ENCODE measurements around the gene RREB1.

- TF ChIP-seq, protein P1, sequence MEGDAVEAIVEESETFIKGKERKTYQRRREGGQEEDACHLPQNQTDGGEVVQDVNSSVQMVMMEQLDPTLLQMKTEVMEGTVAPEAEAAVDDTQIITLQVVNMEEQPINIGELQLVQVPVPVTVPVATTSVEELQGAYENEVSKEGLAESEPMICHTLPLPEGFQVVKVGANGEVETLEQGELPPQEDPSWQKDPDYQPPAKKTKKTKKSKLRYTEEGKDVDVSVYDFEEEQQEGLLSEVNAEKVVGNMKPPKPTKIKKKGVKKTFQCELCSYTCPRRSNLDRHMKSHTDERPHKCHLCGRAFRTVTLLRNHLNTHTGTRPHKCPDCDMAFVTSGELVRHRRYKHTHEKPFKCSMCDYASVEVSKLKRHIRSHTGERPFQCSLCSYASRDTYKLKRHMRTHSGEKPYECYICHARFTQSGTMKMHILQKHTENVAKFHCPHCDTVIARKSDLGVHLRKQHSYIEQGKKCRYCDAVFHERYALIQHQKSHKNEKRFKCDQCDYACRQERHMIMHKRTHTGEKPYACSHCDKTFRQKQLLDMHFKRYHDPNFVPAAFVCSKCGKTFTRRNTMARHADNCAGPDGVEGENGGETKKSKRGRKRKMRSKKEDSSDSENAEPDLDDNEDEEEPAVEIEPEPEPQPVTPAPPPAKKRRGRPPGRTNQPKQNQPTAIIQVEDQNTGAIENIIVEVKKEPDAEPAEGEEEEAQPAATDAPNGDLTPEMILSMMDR (IDR thresholded peaks at IDR 0.05) = no peak
- no peak for TF ChIP-seq POLR2AphosphoS5 (IDR thresholded peaks at IDR 0.05; ENCODE audit: low read depth, low read length)
These were observed 56.8 kb downstream of the RREB1 start for GRCh38 chr6:7164536-7165001.
